A673 (cell line): Measurements from ENCODE around the gene CNTN1. TPM values are rescaled to one million over a fixed set of nuclear protein-coding genes. Genes with fewer than 3 reads are reported as not detected.

Experiments used
- BruUV-seq: library from RNA; stranded (reverse); fragments of 400-500 nt; replicated peaks from 2 replicates; lab custom pipeline; 2021; lab: Mats Ljungman, UMichigan
- CTCF ChIA-PET: fragments of 300-600 bp; sonication (Branson Sonifier 250); formaldehyde crosslinking; loops from one replicate; lab custom pipeline; 2022; ENCODE audit warnings: antibody characterized with exemption; lab: Charles Lee
- POLR2A ChIA-PET: fragments of 300-600 bp; sonication (Branson Sonifier 250); formaldehyde crosslinking; loops from one replicate; lab custom pipeline; 2022; ENCODE audit warnings: antibody characterized with exemption; ENCODE audit not compliant: low non-redundant PET; lab: Charles Lee
- DNase-seq: peaks from one replicate; pipeline ENCODE4 v3.0.0-alpha.2; 2015; ENCODE audit warnings: low spot score
- H3K27ac ChIP-seq: fragments of 200-600 bp; sonication (generic); 2 replicates; pipeline ENCODE4 v1.5.1; 2016; ENCODE audit warnings: mixed run types, low read depth, mild to moderate bottlenecking, mixed read lengths, antibody characterized with exemption, low read length; ENCODE audit not compliant: poor library complexity, severe bottlenecking
- H3K27me3 ChIP-seq: fragments of 200-600 bp; sonication (generic); replicated peaks from 2 replicates; pipeline ENCODE4 v1.6.1; 2017; ENCODE audit warnings: mixed run types, low read depth, mild to moderate bottlenecking, mixed read lengths, antibody characterized with exemption, low read length; ENCODE audit not compliant: insufficient read depth, poor library complexity
- H3K36me3 ChIP-seq: fragments of 200-600 bp; sonication (generic); 2 replicates; pipeline ENCODE4 v1.6.1; 2016; ENCODE audit warnings: mixed run types, mild to moderate bottlenecking, mixed read lengths, antibody characterized with exemption, low read length; ENCODE audit not compliant: insufficient read depth, poor library complexity, severe bottlenecking
- H3K4me1 ChIP-seq: fragments of 200-600 bp; sonication (generic); 2 replicates; pipeline ENCODE4 v1.6.1; 2017; ENCODE audit warnings: mixed run types, mild to moderate bottlenecking, mixed read lengths, antibody characterized with exemption, low read length; ENCODE audit not compliant: insufficient read depth, poor library complexity, severe bottlenecking
- H3K4me3 ChIP-seq: fragments of 200-600 bp; sonication (generic); 2 replicates; pipeline ENCODE4 v1.5.1; 2016; ENCODE audit warnings: low read depth, mixed run types, mild to moderate bottlenecking, mixed read lengths, low read length; ENCODE audit not compliant: poor library complexity, severe bottlenecking
- H3K9me3 ChIP-seq: fragments of 200-600 bp; sonication (generic); 2 replicates; pipeline ENCODE4 v1.6.1; 2016; ENCODE audit warnings: mixed run types, low read depth, mild to moderate bottlenecking, mixed read lengths, antibody characterized with exemption, low read length; ENCODE audit not compliant: poor library complexity, severe bottlenecking
- CTCF ChIP-seq: fragments of 300-800, 200-600 bp; sonication (generic); conservative IDR thresholded peaks from 2 replicates; pipeline ENCODE4 v1.5.1; 2017; ENCODE audit warnings: low read depth, mild to moderate bottlenecking, antibody characterized with exemption, low read length, moderate library complexity, mixed read lengths
- EZH2 ChIP-seq: fragments of 200-600 bp; sonication (generic); IDR thresholded peaks from 2 replicates; pipeline ENCODE4 v1.6.1; 2017; ENCODE audit warnings: borderline replicate concordance, low read depth, mild to moderate bottlenecking, mixed read lengths, antibody characterized with exemption, low read length; ENCODE audit not compliant: poor library complexity, severe bottlenecking
- intact Hi-C: fragments of 100-400 bp; cut with micrococcal nuclease; formaldehyde crosslinking; loops from one replicate; pipeline ENCODE4 v1.10.0; 2022; ENCODE audit not compliant: unreplicated experiment
- total RNA-seq: library from RNA; stranded (reverse); gene quantifications from 2 replicates; pipeline ENCODE4 v1.2.3, GENCODE V29; 2021

CNTN1 gene
- total RNA-seq, 1 experiment from 2014 or later, result 0.90 TPM

- H3K27me3 ChIP-seq, result no peaks in the 10 kb centered on the region
- H3K4me3 ChIP-seq, result no peak overlapping the region
- TF ChIP-seq EZH2, result no peak
- no peak for TF ChIP-seq CTCF
- CTCF ChIA-PET, result no interaction called here
- DNase-seq, result no peak
- H3K9me3 ChIP-seq, result no peaks in the 10 kb centered on the region
- POLR2A ChIA-PET, result no interaction called here
- BruUV-seq, result no TSS peak
- H3K27ac ChIP-seq, result no peak overlapping the region
- no peaks in the 10 kb centered on the region for H3K4me1 ChIP-seq
- no peaks in the 10 kb centered on the region for H3K36me3 ChIP-seq
- intact Hi-C loops, result no loop called here
Observed at GRCh38 chr12:40889329-40889728, 197.1 kb downstream of the CNTN1 start.

DNA sequence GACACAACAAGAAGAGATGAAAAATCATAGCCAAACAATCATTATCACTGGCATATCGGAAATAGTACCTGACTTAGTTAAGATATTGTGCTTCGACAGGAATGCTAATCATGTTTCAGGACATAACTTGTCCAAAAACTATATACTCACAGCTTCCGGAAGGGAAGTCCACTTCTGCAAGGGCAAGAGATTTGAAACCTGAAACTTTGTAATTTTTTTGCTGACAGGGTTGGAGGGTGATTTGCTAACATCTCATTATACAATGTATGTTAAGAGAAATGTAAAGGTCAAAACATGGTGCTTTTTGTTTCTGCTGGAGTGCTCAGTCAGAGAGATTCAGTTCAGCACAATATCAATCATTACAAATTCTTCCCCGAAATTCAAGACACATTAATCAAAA, 200.3 kb downstream of the CNTN1 start:
- ChIA-PET CTCF (no interaction called here), POLR2A (no interaction called here)
- Histone ChIP-seq H3K27ac (no peak overlapping the region), H3K36me3 (no peaks in the 10 kb centered on the region), H3K4me3 (no peak overlapping the region), H3K9me3 (no peaks in the 10 kb centered on the region), H3K27me3 (no peaks in the 10 kb centered on the region), H3K4me1 (no peaks in the 10 kb centered on the region)
- intact Hi-C loops, result no loop called here
- BruUV-seq, result no TSS peak
- TF ChIP-seq EZH2, result no peak
- no peak for TF ChIP-seq CTCF
- no peak for DNase-seq

DNA sequence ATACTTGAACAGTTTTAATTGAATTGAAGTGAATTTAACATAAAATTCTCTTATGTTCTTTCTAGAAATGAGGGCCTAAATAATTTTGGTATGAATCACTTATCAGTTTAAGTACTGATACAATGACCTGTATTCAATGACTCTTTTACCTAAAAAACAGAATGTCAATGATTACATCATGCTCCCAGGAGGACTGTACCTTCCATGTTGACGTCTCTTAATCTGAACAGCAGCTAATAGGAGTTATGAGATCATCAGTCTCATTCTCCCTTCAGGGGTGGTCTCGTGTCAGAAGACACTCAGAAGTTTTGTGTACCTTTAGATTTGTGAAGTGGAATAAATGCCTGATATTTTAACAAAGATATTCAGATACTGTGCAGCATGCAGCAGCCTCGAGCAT, 206.3 kb downstream of the CNTN1 start:
- Histone ChIP-seq H3K27me3 (no peaks in the 10 kb centered on the region), H3K9me3 (no peaks in the 10 kb centered on the region), H3K36me3 (no peaks in the 10 kb centered on the region), H3K4me1 (no peaks in the 10 kb centered on the region), H3K4me3 (no peak overlapping the region), H3K27ac (no peak overlapping the region)
- DNase-seq, result no peak
- POLR2A ChIA-PET, result no interaction called here
- CTCF ChIA-PET, result no interaction called here
- no TSS peak for BruUV-seq
- intact Hi-C loops, result no loop called here
- TF ChIP-seq CTCF, result no peak
- no peak for TF ChIP-seq EZH2
